Measurements from ENCODE around the gene FCMR.

Gene FCMR

DNA sequence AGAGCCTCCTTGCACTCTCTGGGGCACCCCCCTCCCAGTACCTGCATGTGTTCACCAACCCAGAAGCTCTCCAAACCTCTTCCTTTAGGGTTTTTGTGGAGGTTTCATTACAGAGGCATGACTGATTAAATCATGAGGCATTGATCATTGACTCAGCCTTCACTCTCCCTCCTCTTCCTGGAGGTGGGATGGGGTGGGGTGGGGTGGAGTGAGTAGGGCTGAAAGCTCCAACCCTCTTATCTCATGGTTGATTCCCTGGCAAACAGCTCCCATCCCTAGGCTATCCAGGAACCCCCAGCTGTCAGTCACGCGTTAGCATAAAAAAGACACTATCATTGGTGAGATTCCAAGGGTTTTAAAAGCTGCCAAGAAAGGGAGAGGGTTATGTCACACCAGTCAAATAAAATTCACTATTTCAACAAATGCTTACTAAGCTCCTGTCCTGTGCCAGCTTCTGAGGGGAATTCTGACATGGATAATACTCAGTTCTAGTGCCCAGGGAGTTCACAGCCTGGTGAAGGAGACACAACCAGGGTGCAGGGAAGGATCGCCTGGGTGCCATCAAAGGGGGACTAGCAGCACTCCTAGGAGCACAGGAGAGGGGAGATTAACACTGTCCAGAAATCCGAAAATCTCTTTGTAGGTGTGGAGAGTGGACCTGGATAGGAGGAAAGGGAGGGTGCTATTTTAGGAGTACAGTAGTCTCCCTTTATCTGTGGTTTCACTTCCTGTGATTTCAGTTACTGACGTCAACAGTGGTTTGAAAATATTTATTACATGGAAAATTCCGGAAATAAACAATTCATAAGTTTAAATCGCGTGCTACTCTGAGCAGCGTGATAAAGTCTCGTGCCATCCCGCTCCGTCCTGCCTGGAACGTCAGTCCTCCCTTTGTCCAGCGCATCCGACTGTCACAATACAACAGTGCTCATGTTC, 31.3 kb downstream of the FCMR start:
- no peak for DNase-seq

DNA sequence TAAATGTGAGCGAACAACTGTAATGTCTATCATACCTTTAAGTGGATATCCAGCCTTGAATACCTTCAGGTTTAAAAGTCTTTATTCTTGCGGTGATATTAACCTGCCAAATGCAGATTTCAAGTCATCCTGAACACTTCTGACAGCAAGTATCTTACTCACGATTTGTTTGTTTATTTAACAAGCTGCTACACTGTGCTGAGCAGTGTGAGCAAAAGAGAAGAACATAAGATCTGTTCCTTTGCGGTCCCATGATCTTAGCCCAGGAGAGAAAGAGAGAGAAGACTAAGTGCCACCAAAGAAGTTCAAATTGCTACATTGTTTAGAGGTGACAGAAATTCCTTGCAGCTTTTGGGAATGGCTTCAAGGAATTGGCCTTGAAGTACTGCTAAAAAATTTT, 34.0 kb downstream of the FCMR start:
- DNase-seq, result no peak
- in situ Hi-C loops (cut with HindIII; ENCODE audit: low pct_ligation_motif_present, low pct_unique_long_range_greater_than_20kb, low sequenced_read_pairs), result no loop called here

More for the DNA sequence above, 31.3 kb downstream of the FCMR start:
- in situ Hi-C loops (cut with HindIII; ENCODE audit: low pct_ligation_motif_present, low pct_unique_long_range_greater_than_20kb, low sequenced_read_pairs), result no loop called here

DNA sequence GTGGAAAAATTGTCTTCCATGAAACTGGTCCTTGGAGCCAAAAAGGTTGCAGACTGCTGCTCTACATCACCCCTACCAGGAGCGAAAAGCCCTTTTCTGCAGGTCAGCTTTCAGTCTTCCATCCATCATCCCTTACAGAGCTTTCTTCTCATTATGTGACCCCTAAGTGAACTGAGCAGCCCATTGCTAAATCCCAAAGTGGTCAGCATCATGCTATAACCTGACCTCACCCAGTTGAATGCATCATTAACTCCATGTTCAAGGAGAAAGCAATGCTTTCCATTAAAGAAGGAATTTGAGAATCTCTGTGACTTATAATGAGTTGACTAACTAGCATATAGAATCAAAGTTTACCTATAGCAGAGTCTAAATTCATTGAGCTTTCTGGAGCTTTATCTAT, 34.9 kb downstream of the FCMR start:
- in situ Hi-C loops (cut with HindIII; ENCODE audit: low pct_ligation_motif_present, low pct_unique_long_range_greater_than_20kb, low sequenced_read_pairs), result no loop called here

DNA sequence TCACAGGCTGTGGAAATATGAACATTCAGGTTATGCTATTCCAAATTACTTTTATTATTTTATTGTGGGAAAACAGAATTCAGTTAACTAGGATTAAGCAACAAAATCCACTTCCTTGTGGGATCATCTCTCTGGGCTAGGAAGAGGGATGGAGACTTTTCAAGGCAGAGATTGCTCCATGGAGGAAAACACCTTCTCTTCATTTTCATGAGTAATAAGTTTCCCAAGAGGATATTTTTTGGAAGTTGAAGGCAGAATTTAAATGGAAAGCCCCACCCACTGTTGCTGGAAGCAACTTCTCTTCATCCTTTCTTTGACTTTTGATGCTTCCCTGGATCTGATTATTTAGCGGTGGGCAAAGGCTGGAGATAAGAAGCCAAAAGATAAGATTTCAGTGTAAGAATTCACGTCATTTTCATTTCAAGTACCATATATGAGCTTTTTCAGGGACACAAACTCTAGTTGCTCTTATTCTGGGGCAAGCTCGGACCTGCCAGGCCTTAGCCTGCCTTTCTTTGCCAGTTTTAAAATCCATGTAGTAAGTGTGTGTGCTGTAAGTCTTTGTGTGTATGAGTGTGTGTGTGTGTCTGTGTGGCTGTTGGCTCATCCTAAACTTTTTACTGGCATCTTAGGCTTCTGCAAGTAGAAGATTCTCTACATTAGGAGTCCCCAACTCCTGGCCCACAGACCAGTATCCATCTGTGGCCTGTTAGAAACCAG, 36.2 kb downstream of the FCMR start:
- DNase-seq, result no peak

More for the DNA sequence above, 34.9 kb downstream of the FCMR start:
- DNase-seq, result no peak

DNA sequence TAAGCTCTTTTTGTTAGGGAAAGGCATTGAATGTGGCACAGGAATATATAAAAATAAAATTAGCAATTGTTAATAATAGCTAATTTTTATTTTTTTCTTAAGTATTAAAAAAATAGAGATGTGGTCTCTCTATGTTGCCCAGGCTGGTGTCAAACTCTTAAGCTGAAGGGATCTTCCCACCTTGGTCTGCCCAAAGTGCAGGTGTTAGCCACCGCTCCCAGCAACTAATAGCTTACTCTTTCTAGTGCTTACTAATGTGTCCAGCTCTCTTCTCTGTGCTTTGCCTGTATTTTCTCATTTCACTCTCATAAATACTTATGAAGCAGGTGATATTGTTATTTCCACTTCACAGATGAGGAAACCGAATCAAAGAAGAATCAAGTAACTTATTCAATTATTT, 37.9 kb downstream of the FCMR start:
- in situ Hi-C loops (cut with HindIII; ENCODE audit: low pct_ligation_motif_present, low pct_unique_long_range_greater_than_20kb, low sequenced_read_pairs), result no loop called here
- DNase-seq, result no peak

More for the DNA sequence above, 36.2 kb downstream of the FCMR start:
- in situ Hi-C loops (cut with HindIII; ENCODE audit: low pct_ligation_motif_present, low pct_unique_long_range_greater_than_20kb, low sequenced_read_pairs), result no loop called here

DNA sequence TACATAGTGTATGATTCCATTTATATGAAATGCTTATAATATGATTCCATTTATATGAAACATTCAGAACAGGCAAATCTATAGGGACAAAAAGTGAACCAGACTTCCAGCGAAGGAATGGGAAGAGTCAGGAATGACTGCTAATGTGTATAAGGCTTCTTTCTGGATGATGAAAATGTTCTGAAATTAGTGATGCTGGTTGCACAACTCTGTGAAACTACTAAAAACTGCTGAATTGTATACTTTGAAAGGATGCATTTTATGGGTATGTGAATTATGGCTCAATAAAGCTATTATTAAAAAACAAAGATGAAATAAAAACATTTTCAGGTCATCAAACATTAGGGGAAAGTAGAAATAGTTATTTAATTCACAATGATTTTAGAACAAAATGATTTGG, 38.6 kb downstream of the FCMR start:
- no peak for DNase-seq
- in situ Hi-C loops (cut with HindIII; ENCODE audit: low pct_ligation_motif_present, low pct_unique_long_range_greater_than_20kb, low sequenced_read_pairs), result no loop called here

DNA sequence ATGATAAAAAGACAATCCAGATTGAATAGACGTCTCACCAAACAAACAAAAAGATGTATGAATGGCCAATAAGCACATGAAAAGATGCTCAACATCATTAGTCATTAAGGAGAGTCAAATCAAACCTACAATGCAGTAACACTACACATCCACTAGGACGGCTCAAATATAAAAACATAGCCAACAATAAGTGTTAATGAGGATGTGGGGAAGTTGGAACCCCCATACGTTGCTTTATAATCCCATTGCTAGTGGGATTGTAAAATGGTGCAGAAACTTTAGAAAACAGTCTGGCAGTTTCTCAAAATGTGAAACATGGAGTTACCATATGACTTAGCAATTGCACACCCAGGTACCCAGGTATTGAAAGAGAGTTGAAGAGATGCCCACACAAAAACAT, 39.2 kb downstream of the FCMR start:
- no peak for DNase-seq
- in situ Hi-C loops (cut with HindIII; ENCODE audit: low pct_ligation_motif_present, low pct_unique_long_range_greater_than_20kb, low sequenced_read_pairs), result no loop called here

DNA sequence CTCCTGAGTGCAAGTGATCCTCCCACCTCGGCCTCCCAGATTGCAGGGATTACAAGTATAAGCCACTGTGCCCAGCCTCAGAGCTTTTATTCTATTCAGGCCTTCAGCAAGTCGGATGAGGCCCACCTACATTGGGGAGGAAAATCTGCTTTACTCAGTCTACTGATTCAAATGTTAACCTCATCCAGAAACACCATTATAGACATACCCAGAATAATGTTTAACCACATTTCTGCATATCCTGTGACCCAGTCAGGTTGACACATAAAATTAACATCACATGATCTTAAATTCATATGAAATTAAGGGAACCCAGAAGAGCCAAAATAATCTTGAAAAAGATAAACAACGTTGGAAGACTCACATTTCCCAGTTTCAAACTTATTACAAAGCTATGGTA, 41.4 kb downstream of the FCMR start:
- in situ Hi-C loops (cut with HindIII; ENCODE audit: low pct_ligation_motif_present, low pct_unique_long_range_greater_than_20kb, low sequenced_read_pairs), result no loop called here
- DNase-seq, result no peak

DNA sequence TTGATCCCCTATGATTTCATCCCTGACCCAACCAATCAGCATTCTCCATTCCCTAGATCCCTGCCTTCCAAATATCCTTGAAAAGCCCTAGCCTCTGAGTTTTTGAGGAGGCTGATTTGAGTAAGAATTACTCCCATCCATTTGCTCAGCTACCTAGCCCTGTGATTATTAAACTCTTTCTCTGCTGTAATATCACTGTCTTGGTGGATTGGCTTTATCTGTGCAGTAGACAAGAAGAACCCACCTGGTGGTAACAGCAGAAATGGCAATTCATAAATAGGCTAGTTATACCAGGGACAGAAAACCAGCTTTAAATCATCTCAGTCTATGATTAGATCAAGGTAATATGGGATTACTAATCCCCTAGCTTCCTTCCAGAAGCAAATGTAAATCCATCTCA, 43.3 kb downstream of the FCMR start:
- in situ Hi-C loops (cut with HindIII; ENCODE audit: low pct_ligation_motif_present, low pct_unique_long_range_greater_than_20kb, low sequenced_read_pairs), result no loop called here
- peak; percentile 31 for DNase-seq

DNA sequence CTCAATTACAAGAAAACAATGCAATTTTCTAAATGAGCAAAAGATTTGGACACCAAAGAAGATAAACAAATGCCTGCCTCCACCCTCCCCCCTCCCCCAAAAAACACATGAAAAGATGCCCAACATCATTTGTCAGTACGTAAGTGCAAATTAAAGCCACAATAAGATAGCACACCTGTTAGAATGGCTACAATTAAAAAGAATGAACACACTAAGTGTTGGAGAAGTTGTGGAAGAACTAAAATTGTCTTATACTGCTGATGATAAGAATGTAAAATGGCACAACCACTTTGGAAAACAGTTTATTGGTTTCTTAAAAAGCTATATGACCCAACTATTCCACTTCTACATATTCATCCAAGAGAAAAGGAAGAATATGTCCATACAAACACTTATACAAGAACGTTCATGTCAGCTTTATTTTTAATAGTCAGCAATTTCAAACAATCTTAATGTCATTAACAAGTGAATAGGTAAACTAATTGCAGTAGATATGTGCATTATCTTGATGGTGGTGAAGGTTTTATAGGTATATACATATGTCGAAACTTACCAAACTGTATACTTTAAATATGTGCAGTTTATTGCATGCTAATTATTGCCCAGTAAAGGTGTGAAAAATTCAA, 45.9 kb downstream of the FCMR start:
- DNase-seq, result no peak
- in situ Hi-C loops (cut with HindIII; ENCODE audit: low pct_ligation_motif_present, low pct_unique_long_range_greater_than_20kb, low sequenced_read_pairs), result no loop called here

DNA sequence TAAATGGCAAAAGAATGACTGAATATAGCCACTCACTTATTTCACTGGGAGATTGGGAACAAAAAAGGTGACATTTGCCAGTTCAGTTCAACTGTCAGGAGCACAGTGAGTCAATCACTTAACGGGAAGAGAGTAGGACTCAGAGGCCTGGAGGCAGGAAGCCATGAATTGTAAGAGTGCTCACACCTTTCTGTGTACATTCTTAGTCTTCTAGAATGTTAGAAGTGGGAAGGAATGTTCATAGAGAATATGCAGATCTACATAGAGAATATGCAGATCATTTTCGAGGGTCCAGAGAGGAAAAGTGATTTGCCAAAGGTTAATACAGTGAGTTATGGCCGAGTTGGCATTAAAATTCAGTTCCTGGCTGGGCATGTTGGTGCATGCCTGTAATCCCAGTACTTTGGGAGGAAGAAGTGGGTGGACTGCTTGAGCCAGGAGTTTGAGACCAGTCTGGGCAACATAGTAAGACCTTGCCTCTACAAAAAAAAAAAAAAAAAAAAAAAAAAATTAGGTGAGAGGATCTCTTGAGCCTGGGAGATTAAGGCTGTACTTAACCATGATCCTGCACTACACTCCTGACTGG, 48.0 kb downstream of the FCMR start:
- DNase-seq, result no peak
- in situ Hi-C loops (cut with HindIII; ENCODE audit: low pct_ligation_motif_present, low pct_unique_long_range_greater_than_20kb, low sequenced_read_pairs), result no loop called here

DNA sequence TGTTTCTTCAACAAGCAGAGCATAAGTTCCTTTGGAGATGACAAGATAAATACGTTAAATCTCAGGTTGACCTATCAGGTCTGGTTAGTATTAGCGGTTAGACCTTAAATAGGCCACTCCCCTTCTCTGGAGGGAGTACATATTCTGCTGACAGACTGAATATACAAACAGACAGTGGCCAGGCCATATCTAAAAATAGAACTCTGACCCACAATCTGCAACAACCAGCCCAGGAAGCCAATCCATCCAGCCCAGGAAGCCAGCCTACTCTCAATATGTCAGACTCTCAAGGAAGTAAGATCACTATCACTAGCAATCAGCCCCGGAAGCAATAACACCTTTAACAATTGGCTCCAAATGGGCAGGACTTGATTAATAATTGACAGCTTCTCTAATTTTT, 49.6 kb downstream of the FCMR start:
- in situ Hi-C loops (cut with HindIII; ENCODE audit: low pct_ligation_motif_present, low pct_unique_long_range_greater_than_20kb, low sequenced_read_pairs), result no loop called here
- DNase-seq, result no peak

DNA sequence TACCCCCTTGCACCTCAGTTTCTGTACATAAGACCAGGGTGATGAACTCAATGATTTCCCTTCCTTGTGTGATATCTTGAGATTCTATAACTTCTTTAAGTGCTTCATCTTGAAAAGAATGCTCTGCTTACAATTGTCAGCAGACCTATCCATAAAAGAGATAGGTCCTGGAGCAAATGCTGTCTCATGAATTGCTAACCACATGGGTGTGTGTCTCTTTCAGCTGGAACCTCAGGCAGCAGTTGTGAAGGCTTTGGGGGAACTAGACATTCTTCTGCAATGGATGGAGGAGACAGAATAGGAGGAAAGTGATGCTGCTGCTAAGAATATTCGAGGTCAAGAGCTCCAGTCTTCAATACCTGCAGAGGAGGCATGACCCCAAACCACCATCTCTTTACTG, 53.5 kb downstream of the FCMR start:
- no peak for DNase-seq
- in situ Hi-C loops (cut with HindIII; ENCODE audit: low pct_ligation_motif_present, low pct_unique_long_range_greater_than_20kb, low sequenced_read_pairs), result no loop called here

DNA sequence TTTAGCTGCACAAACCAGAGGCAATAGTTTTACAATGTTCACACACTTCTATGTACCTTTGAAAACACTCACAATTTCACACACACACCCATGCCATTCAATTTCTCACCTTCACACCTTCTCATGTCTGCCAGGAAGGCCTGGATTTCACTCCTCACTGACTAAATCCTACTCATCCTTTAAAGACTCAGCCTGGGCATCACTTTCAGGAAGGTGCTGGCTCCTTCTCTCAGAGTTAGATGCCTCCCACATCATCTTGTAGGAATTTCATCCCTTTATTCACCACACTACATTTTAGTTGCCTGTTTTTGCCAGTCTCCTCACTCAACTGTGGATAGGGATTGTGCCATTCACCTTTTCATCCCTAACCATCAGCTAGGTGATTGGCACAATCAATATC, 54.0 kb downstream of the FCMR start:
- no peak for DNase-seq
- in situ Hi-C loops (cut with HindIII; ENCODE audit: low pct_ligation_motif_present, low pct_unique_long_range_greater_than_20kb, low sequenced_read_pairs), result no loop called here

DNA sequence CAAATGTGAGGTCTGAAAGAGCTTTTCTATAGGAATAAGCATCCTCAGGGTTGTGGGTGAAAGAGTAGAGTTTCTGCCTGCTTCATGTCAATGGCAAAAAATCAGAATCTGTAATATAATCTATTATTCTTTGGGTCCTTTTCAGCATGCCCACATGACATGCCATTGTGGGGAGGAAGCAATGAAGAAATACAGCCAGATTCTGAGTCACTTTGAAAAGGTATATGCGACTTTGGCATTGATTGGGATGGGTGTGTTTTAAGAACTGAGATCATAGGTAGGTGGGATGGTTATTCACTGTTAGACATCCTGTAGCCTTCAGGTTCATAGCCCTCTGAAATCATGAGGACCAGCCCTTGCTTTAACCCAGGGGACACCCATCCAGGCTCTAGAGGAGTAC, 54.5 kb downstream of the FCMR start:
- in situ Hi-C loops (cut with HindIII; ENCODE audit: low pct_ligation_motif_present, low pct_unique_long_range_greater_than_20kb, low sequenced_read_pairs), result no loop called here
- no peak for DNase-seq

DNA sequence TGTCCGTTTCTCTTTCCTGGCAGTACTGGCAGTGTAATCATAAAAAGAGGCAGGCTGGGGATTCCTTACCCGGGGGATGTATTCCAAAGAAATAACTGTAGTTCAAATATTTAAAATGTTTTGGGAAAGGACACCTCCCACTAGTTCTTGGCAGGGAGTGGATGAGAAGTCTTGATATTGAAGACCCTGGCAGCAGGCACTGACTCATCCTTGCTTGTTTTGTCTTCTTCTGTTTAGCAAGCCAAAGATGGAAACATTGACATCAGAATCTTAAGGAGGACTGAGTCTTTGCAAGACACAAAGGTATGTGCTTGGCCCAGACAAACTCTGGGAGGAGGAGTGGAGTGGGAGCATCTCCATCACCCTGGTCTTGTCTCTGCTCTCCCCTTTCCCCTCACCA, 55.7 kb downstream of the FCMR start:
- no peak for DNase-seq
- in situ Hi-C loops (cut with HindIII; ENCODE audit: low pct_ligation_motif_present, low pct_unique_long_range_greater_than_20kb, low sequenced_read_pairs), result no loop called here

DNA sequence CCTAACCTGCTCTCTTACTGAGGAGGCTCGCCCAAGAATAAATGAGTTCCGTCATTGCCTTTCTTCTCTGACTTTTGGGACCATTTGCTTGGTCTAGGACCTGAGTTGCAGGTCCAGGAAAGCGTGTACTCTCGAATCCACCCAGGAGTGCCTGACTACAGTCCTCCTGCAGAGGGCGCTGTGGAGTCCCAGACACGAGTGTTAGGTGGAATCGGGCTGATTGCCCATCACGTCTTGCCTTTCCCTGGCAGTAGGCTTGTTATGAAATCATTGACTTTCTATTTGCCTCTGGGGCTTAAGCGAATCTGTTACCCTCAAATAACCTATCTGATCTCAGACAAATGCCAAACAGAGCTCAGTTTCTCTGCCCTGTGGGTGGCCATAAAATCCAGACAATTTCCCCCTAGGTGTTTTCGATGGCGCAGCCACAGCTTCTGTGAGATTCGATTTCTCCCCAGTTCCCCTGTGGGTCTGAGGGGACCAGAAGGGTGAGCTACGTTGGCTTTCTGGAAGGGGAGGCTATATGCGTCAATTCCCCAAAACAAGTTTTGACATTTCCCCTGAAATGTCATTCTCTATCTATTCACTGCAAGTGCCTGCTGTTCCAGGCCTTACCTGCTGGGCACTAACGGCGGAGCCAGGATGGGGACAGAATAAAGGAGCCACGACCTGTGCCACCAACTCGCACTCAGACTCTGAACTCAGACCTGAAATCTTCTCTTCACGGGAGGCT, 56.6 kb downstream of the FCMR start, which contains the start of gene IL20:
Gene IL20 (plus strand): TSS at position 685 of the 733 bp plus-strand sequence. CDS start 230 bp downstream, outside the sequence.
- DNase-seq, result peak; percentile 77
- in situ Hi-C loops (cut with HindIII; ENCODE audit: low pct_ligation_motif_present, low pct_unique_long_range_greater_than_20kb, low sequenced_read_pairs), result no loop called here

DNA sequence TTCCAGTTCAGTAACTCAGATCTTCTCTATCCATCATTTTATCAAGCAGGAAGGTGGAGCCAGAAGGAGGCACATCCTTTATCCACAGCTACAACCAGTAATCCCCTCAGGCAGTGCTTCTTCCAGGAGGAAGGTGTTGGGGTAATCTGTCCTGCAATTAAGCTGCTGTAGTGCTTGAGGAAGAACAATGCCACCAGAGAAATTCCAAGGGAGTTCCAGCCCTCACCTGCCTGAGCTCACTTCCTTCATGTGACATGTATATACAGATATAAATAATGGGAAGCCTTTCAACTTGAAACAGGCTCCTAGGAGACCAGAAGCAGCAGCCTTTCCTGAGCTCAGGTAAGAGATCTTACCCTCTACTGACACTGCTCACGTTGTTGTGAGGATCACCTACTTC, 58.5 kb downstream of the FCMR start:
- no peak for DNase-seq
- in situ Hi-C loops (cut with HindIII; ENCODE audit: low pct_ligation_motif_present, low pct_unique_long_range_greater_than_20kb, low sequenced_read_pairs), result no loop called here
